Stimulated activated CD8-positive, alpha-beta memory T cell treated with anti-CD3 and anti-CD28 coated beads, Interleukin-7, amount 100 ng/mL, for 48 hours (primary cell): ENCODE data around the gene FDPS.
"Not testable (repeated sequence)": the region's sequence is repeated elsewhere in the genome, so short reads cannot be mapped to it uniquely, and the experiment has no call there.

Experiments
- DNase-seq, 2 donors: peaks; one replicate each; pipeline ENCODE4 v3.0.0-alpha.2; 2020; ENCODE audit warnings: low read depth in 1 of 2; ENCODE audit errors: extremely low read depth in 1 of 2

The FDPS gene

DNA sequence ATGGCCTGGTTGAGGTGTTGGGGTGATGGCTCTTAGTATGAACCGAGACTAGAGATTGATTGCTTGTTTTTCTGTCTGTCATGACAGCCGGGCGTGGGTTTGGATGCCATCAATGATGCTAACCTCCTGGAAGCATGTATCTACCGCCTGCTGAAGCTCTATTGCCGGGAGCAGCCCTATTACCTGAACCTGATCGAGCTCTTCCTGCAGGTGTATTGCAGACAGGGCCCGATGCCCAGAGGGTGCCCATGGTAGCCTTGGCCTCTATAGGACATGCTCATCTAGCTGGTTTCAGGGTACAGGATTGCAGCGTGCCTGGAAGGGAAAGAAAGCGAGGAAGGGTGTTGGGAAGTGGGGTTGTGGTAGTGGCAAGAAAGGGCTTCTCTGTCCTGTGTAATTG lies 9.4 kb downstream of the FDPS start:
- no peak for DNase-seq

- DNase-seq, result no peak
These were observed 10.9 kb downstream of the FDPS start for GRCh38 chr1:155319536-155319935.

GRCh38 chr1:155320252-155320651 lies 11.6 kb downstream of the FDPS start:
- no peak for DNase-seq

- DNase-seq, result peak; percentile 55 to 63
These were observed 12.3 kb downstream of the FDPS start, which contains the start of gene RUSC1 for GRCh38 chr1:155320661-155321617. Gene RUSC1 (plus strand): TSS chr1:155320894. CDS start chr1:155321774, 880 bp downstream.

GRCh38 chr1:155321639-155322503 lies 13.2 kb downstream of the FDPS start:
- DNase-seq, result no peak

DNA sequence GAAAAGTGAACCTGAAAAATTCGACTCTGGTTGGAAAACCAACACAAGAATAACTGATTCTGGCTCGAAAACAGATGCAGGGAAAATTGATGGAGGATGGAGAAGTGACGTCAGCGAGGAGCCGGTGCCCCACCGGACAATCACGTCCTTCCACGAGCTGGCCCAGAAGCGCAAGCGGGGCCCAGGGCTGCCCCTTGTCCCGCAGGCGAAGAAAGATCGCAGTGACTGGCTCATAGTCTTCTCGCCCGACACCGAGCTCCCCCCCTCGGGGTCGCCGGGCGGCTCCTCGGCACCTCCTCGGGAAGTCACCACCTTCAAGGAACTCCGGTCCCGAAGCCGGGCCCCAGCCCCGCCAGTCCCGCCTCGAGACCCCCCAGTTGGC lies 13.9 kb downstream of the FDPS start:
- no peak for DNase-seq

- peak; percentile 70 to 74 for DNase-seq
These were observed 14.5 kb downstream of the FDPS start for GRCh38 chr1:155322953-155323728.

GRCh38 chr1:155323729-155324036 lies 15.0 kb downstream of the FDPS start:
- DNase-seq, result peak; percentile 67 to 73

- peak; percentile 81 to 92 for DNase-seq
These were observed 15.5 kb downstream of the FDPS start for GRCh38 chr1:155324037-155324716.

- DNase-seq, result no peak
These were observed 16.3 kb downstream of the FDPS start for GRCh38 chr1:155324717-155325602.

GRCh38 chr1:155325603-155325893 lies 16.9 kb downstream of the FDPS start:
- no peak for DNase-seq

DNA sequence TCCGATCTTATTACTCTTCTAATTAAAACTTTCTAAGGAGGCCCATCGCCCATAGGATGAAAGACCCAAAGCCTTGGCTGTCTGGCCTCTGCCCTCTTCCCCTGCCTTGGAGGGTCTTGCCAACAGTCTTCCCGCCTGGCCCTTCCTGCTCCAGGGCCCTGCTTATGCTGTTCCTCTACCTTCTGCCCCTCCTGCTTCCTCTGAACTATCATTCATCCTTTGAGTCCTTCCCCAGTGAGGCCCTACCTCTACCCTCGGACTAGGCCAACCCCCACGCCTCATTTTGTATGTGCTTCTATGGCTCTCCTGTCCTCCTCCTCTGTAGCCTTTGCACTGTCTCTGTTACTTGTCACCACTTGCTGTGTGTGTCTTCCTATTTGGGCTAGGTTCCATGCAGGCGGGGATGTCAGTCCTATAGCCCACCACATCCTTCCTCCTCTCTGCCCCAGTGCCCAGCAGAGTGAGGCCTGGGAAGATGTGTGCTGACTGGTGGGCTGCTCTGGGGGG lies 17.4 kb downstream of the FDPS start:
- DNase-seq, result no peak

GRCh38 chr1:155326631-155327037 lies 18.0 kb downstream of the FDPS start:
- no peak for DNase-seq

- DNase-seq, result no peak
These were observed 19.3 kb downstream of the FDPS start for GRCh38 chr1:155327981-155328380.

DNA sequence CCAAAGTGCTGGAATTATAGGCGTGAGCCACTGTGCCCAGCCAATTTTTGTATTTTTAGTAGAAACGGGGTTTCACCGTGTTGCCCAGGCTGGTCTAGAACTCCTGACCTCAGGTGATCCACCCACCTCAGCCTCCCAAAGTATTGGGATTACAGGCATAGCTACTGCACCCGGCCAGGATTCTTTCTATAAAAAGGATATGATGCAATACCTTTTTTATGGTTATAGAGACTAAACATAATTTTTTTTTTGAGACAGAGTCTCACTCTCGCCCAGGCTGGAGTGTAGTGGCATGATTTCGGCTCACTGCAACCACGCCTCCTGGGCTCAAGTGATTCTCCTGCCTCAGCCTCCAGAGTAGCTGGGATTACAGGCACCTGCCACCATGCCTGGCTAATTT lies 20.2 kb downstream of the FDPS start:
- DNase-seq, result not testable (repeated sequence)

GRCh38 chr1:155329980-155330598 lies 21.4 kb downstream of the FDPS start:
- no peak for DNase-seq

DNA sequence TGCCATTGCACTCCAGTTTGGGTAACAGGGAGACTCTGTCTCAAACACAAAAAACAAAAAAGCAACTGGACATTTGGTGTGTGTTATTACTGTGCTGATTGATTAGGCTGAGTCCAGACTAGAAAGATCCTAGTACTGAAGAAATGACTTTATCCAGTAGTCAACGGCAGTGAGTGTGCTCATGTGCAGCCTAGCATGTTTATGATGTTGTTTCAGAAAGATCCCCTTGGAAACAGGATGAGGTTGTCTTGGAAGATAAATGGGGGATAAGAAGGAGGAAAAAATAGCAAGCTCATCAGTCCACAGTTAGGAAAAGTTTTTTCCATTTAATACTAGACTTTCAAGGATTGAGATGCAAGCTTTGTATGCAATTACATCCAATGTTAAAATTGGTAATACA lies 26.3 kb downstream of the FDPS start:
- no peak for DNase-seq

DNA sequence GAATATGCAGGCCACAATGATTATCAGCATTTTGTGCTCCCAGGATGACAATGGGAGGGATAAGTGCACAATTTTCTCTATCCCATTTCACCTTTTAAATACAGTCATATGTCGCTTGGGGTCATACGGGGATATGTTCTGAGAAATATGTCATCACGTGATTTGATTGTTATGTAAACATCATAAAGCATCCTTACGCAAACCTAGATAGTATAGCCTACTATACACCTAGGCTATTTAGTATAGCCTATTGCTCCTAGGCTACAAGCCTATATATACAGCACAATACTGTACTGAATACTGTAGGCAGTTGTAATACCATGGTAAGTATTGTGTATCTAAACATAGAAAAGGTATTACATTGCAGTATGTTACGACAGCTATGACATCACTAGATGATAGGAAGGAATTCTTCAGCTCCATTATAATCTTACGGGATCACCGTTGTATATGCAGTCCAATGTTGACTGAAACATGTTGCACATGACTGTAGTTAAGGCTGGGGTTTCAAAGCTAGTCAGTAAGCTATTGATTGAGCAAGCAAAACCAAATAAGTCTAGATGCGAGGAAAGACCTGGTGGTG lies 30.9 kb downstream of the FDPS start:
- no peak for DNase-seq

DNA sequence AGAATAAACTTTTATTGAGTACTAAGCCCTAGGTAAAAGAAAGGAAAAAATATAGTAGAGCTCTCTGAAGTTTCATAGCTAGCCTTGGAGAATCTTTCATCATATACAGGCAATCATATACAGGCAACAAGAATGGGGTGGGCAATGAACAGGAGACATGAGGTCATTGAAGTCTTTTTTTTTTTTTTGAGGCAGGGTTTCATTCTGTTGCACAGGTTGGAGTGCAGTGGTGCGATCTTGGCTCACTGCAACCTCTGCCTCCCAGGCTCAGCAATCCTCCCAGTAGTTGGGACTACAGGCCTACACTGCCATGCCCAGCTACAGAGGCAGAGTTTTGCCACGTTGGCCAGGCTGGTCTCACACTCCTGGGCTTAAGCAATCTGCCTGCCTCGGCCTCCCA lies 34.2 kb downstream of the FDPS start:
- DNase-seq, result no peak
